ENCODE measurements around the gene NECTIN2. TPM values are rescaled to one million over a fixed set of nuclear protein-coding genes. Genes with fewer than 3 reads are reported as not detected.

The NECTIN2 gene
- total RNA-seq, 1 donor from 2014 or later = 54.2 TPM

GRCh38 chr19:44807162-44807561 is 38.9 kb upstream of the NECTIN2 start:
- Histone ChIP-seq H3K4me3 (no peak overlapping the region), H4K20me1 (ENCODE audit: low read depth) (no peaks in the 10 kb centered on the region), H3K9ac (no peak overlapping the region), H3K4me1 (peaks cover 22% of the 10 kb centered on the region), H3K79me2 (ENCODE audit: low read depth) (no peaks in the 10 kb centered on the region), H3K4me2 (no peak overlapping the region), H3K27me3 (peaks cover 6% of the 10 kb centered on the region), H3F3A (ENCODE audit: low read depth) (peaks cover 27% of the 10 kb centered on the region), H3K27ac (no peak overlapping the region), H3K9me3 (ENCODE audit: low read depth) (no peaks in the 10 kb centered on the region), H3K36me3 (no peaks in the 10 kb centered on the region), H2AFZ (replicated peaks) (no peak overlapping the region)
- TF ChIP-seq EZH2 (IDR thresholded peaks at IDR 0.05) = no peak
- TF ChIP-seq EZH2phosphoT487 (IDR thresholded peaks at IDR 0.05) = no peak
- no peak for TF ChIP-seq CTCF (IDR thresholded peaks at IDR 0.05)
- Mint-ChIP-seq H3K4me3 (no peak overlapping the region), H3K36me3 (no peaks in the 10 kb centered on the region), H3K27me3 (ENCODE audit: insufficient read depth, low read depth) (peaks cover 20% of the 10 kb centered on the region), H3K9me3 (no peaks in the 10 kb centered on the region), H3K4me1 (peaks cover 42% of the 10 kb centered on the region), H3K27ac (no peak overlapping the region)
- no peak for DNase-seq (ENCODE audit: low spot score)

GRCh38 chr19:44807652-44808462 is 38.2 kb upstream of the NECTIN2 start:
- Mint-ChIP-seq H3K9me3 (no peaks in the 10 kb centered on the region), H3K36me3 (no peaks in the 10 kb centered on the region), H3K4me1 (peaks cover 42% of the 10 kb centered on the region), H3K27ac (no peak overlapping the region), H3K27me3 (ENCODE audit: insufficient read depth, low read depth) (peaks cover 17% of the 10 kb centered on the region), H3K4me3 (peak overlapping the region; percentile 79)
- Histone ChIP-seq H3K36me3 (no peaks in the 10 kb centered on the region), H3K4me2 (peak overlapping the region; percentile 99), H3K27me3 (peaks cover 6% of the 10 kb centered on the region), H3F3A (ENCODE audit: low read depth) (peaks cover 27% of the 10 kb centered on the region), H3K4me1 (peaks cover 22% of the 10 kb centered on the region), H4K20me1 (ENCODE audit: low read depth) (no peaks in the 10 kb centered on the region), H3K27ac (no peak overlapping the region), H3K9me3 (ENCODE audit: low read depth) (no peaks in the 10 kb centered on the region), H3K4me3 (peak overlapping the region; percentile 76), H2AFZ (replicated peaks) (no peak overlapping the region), H3K79me2 (ENCODE audit: low read depth) (no peaks in the 10 kb centered on the region), H3K9ac (no peak overlapping the region)
- TF ChIP-seq CTCF (IDR thresholded peaks at IDR 0.05) = peak; percentile 71
- TF ChIP-seq EZH2phosphoT487 (IDR thresholded peaks at IDR 0.05) = no peak
- TF ChIP-seq EZH2 (IDR thresholded peaks at IDR 0.05) = no peak
- peak; percentile 87 for DNase-seq (ENCODE audit: low spot score)

- H3K4me3 ChIP-seq = peak within 1 kb of the TSS; percentile 76
- H3K9me3 Mint-ChIP-seq = no peaks in the 10 kb centered on the region
- H3K79me2 ChIP-seq (ENCODE audit: low read depth) = no peaks in the 10 kb centered on the region
- H3K27ac ChIP-seq = no peak within 1 kb of the TSS
- peaks cover 19% of the 10 kb centered on the region for H3K27me3 Mint-ChIP-seq (ENCODE audit: insufficient read depth, low read depth)
- H3K27ac Mint-ChIP-seq = no peak within 1 kb of the TSS
- peaks cover 6% of the 10 kb centered on the region for H3K27me3 ChIP-seq
- H3K9me3 ChIP-seq (ENCODE audit: low read depth) = no peaks in the 10 kb centered on the region
- peaks cover 27% of the 10 kb centered on the region for H3F3A ChIP-seq (ENCODE audit: low read depth)
- H4K20me1 ChIP-seq (ENCODE audit: low read depth) = no peaks in the 10 kb centered on the region
- peak within 1 kb of the TSS; percentile 99 for H3K4me2 ChIP-seq
- peak within 1 kb of the TSS; percentile 48 for H3K9ac ChIP-seq
- peaks cover 45% of the 10 kb centered on the region for H3K4me1 Mint-ChIP-seq
- H3K36me3 ChIP-seq = no peaks in the 10 kb centered on the region
- peak within 1 kb of the TSS; percentile 70 for H2AFZ ChIP-seq (replicated peaks)
- TF ChIP-seq CTCF (IDR thresholded peaks at IDR 0.05) = no peak
- TF ChIP-seq EZH2 (IDR thresholded peaks at IDR 0.05) = no peak
- no peak for TF ChIP-seq EZH2phosphoT487 (IDR thresholded peaks at IDR 0.05)
- peak; percentile 91 for DNase-seq (ENCODE audit: low spot score)
- peaks cover 2% of the 10 kb centered on the region for H3K36me3 Mint-ChIP-seq
- peaks cover 22% of the 10 kb centered on the region for H3K4me1 ChIP-seq
- H3K4me3 Mint-ChIP-seq = peak within 1 kb of the TSS; percentile 81
Measured at GRCh38 chr19:44808463-44809371, 37.4 kb upstream of the NECTIN2 start, which contains the start of gene BCAM. TSS of gene BCAM (plus strand) at chr19:44809103. CDS start at chr19:44809125, 22 bp downstream.
